ENCODE measurements around the gene NDUFA8.

The NDUFA8 gene

GRCh38 chr9:122184551-122184950 is 25.0 kb upstream of the NDUFA8 start:
- no peak for DNase-seq (ENCODE audit: low spot score)

- no peak for DNase-seq (ENCODE audit: low spot score)
Measured at GRCh38 chr9:122183501-122183900, 23.9 kb upstream of the NDUFA8 start.

GRCh38 chr9:122180633-122181032 is 21.1 kb upstream of the NDUFA8 start:
- peak; percentile 72 for DNase-seq (ENCODE audit: low spot score)

- DNase-seq (ENCODE audit: low spot score), result peak; percentile 52
Measured at GRCh38 chr9:122179690-122180074, 20.1 kb upstream of the NDUFA8 start.

GRCh38 chr9:122179054-122179689 is 19.6 kb upstream of the NDUFA8 start:
- no peak for DNase-seq (ENCODE audit: low spot score)

- DNase-seq (ENCODE audit: low spot score), result no peak
Measured at GRCh38 chr9:122176916-122177315, 17.3 kb upstream of the NDUFA8 start.

GRCh38 chr9:122173670-122174069 is 14.1 kb upstream of the NDUFA8 start:
- DNase-seq (ENCODE audit: low spot score), result no peak

- no peak for DNase-seq (ENCODE audit: low spot score)
Measured at GRCh38 chr9:122172131-122172530, 12.6 kb upstream of the NDUFA8 start.

GRCh38 chr9:122168356-122168755 is 8.8 kb upstream of the NDUFA8 start:
- DNase-seq (ENCODE audit: low spot score), result no peak

- DNase-seq (ENCODE audit: low spot score), result no peak
Measured at GRCh38 chr9:122164286-122164685, 4.7 kb upstream of the NDUFA8 start.

GRCh38 chr9:122162415-122162814 is 2.8 kb upstream of the NDUFA8 start:
- no peak for DNase-seq (ENCODE audit: low spot score)

- DNase-seq (ENCODE audit: low spot score), result no peak
Measured at GRCh38 chr9:122159925-122160246, 307 bp upstream of the NDUFA8 start.

GRCh38 chr9:122158202-122158601 is 1.4 kb downstream of the NDUFA8 start:
- peak; percentile 45 for DNase-seq (ENCODE audit: low spot score)

- no peak for DNase-seq (ENCODE audit: low spot score)
Measured at GRCh38 chr9:122155796-122156195, 3.8 kb downstream of the NDUFA8 start.

- no peak for DNase-seq (ENCODE audit: low spot score)
Measured at GRCh38 chr9:122151267-122151828, 8.2 kb downstream of the NDUFA8 start.

GRCh38 chr9:122145592-122145863 is 14.1 kb downstream of the NDUFA8 start:
- DNase-seq (ENCODE audit: low spot score), result no peak

GRCh38 chr9:122144836-122145591 is 14.6 kb downstream of the NDUFA8 start:
- DNase-seq (ENCODE audit: low spot score), result peak; percentile 42

GRCh38 chr9:122143876-122144405 is 15.6 kb downstream of the NDUFA8 start:
- DNase-seq (ENCODE audit: low spot score), result no peak

GRCh38 chr9:122143296-122143695 is 16.3 kb downstream of the NDUFA8 start:
- DNase-seq (ENCODE audit: low spot score), result no peak

GRCh38 chr9:122141671-122142070 is 17.9 kb downstream of the NDUFA8 start:
- no peak for DNase-seq (ENCODE audit: low spot score)

- DNase-seq (ENCODE audit: low spot score), result no peak
Measured at GRCh38 chr9:122140368-122141193, 19.0 kb downstream of the NDUFA8 start.

GRCh38 chr9:122138560-122139268 is 20.9 kb downstream of the NDUFA8 start:
- DNase-seq (ENCODE audit: low spot score), result no peak

Data from AG08395 (cell line).